ENCODE data around the gene LRRK1.

GRCh38 chr15:101010781-101011180 lies 91.6 kb downstream of the LRRK1 start:
- TF ChIP-seq EZH2phosphoT487 (IDR thresholded peaks at IDR 0.05) (no peak), CTCF (IDR thresholded peaks at IDR 0.05) (no peak), EZH2 (IDR thresholded peaks at IDR 0.05) (no peak)

All from neural progenitor cell (in vitro differentiated cells).